GM21528 (cell line): ENCODE measurements around the gene SH3RF3.

Experiments used
- ATAC-seq: cut with Tn5 transposase; IDR thresholded peaks from one replicate; pipeline ENCODE4 v1.9.1; 2021; ENCODE audit warnings: mild to moderate bottlenecking, moderate library complexity; ENCODE audit not compliant: unreplicated experiment, low FRiP score

Gene SH3RF3

DNA sequence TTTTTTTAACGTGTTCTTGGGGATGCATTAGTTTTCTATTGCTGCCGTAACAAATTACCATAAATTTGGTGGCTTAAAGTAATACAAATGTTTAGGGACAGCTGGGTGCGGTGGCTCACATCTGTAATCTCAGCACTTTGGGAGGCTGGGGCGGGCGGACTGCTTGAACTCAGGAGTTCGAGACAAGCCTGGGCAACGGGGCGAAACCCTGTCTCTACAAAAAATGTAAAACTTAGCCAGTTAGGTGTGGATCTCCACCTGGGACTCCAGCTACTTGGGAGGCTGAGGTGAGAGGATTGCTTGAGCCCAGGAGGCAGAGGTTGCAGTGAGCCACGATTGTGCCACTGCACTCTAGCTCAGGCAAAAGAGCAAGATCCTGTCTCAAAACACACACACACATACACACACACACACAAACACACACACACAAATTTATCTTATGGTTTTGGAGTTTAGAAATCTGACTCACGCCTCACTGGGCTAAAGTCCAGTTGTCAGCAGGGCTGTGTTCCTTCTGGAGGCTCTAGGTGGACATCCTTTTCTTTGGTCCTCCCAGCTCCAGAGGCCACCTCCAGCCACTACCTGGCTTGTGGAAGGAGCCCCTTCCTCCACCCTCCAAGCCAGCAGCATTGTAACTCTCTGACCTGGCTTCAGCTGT is 408.7 kb downstream of the SH3RF3 start:
- ATAC-seq, result no peak

DNA sequence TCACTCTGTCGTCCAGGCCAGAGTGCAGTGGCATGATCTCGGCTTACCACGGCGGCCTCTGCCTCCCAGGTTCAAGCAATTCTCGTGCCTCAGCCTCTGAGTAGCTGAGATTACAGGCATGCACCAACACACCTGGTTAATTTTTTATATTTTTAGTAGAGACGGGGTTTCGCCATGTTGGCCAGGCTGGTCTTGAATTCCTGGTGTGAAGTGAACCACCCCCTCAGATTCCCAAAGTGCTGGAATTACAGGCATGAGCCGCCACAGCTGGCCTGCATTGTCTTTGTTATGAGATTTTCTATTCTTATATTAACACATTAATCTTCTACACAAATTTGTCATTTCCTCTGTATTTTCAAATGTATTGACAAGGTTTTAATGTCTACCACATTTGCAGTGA is 409.5 kb downstream of the SH3RF3 start:
- ATAC-seq, result no peak

DNA sequence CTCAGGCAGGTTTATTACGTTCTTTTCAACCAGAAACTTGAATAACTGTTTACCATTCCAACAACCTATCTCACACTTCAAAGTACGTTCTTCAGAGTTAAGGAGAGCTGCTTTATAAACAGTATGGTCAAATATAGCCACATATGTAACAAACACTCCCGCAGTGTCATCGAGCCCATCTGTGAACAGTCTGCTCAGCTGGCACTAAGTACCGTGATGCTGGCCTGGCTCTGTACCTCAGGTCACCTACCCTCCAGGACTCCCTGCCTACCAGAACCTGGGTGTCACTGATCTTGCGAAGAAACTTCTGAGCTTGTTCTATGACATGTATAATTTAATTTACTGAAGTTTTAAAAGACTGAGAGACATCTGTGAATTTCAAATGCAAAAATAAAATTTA is 413.4 kb downstream of the SH3RF3 start:
- no peak for ATAC-seq

DNA sequence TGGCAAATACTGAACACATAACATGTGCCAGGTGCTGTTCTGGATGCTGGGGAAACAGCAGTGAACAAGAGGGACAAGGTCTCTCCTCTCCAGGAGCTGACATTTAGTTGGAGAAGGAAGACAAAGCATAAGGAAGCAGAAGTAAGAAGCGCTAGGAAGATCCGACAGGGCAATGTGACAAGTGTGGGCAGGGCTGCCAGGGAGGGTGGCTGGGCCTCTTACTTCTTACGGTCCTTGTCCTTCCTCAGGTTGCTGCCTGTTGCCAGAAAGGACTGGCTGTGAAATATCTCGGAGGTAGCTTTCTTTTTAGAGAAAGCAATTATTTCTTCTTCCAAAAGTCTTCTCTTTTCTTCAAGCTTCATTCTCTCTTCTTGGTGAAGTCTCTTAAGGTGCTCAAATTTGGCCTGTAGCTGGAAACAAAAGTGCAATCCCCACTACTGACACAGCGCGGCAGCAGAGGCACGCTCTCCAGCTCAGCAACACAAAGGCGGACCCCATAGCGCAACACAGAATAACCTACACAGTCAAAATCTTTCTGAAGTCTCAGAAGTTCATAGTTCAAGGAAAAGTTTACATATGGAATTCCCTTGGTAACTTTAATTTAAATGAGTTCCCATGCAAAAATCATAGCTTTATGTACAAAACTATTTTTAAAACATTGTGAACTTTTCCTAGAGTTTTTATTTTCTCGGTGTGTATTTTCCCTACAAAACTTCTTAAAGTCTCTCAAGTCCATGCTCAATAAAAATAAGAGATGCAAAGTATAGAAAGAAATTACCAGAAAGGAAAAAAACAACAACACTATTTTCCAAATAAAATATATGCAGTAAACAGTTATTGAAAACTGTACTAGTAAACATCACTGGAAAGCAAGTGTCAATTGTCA is 417.1 kb downstream of the SH3RF3 start:
- ATAC-seq, result peak; percentile 66

DNA sequence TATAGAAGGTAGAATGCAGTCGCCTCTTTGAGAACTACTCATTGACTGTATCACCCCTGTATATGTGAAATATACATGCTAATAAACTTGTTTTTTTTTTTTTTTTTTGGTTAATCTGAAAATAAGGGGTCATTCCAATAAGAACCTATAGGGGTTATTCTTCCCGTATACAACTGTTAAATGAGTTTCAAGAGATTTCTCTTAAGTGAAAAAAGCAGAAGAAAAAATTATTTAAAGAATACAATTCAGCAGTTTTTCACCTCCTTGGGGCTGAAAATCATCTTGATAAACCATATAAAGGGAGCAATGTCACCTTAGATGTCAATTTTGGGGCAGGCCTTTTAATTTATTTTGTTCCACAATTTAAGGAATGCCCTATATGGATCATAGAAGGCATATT is 418.3 kb downstream of the SH3RF3 start:
- ATAC-seq, result no peak

DNA sequence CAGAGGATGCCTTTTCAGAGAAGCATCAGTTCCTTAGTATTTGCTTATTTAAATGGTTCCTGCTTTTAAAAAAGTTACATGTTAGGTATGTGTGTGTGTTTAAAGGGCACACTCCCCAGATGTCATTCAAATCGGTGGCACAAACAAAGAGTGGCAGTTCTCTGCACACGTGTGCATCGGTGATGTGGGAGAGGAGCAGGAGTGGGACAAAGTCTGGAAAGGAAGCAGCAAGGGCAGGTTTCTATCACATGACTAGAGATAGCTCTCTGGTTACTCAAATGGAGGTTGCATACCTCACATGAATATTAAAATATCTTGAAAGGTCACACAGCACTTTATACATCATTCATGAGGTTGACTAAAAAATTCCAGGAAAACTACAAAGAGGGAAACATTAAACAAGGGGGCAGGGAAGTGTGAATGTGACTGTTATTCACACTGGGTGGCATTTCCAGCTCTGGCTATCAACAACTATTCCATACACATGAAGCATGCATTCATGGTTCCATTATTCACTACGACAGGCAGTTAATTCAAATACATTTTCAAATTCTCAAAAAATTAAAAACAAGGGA is 420.1 kb downstream of the SH3RF3 start:
- ATAC-seq, result no peak
